ENCODE data around the gene DTNB.
A peak's percentile ranks its signal among the peaks of the same experiment; 100 is the strongest.

The DTNB gene

GRCh38 chr2:25437881-25438662 is 235.3 kb downstream of the DTNB start:
- TF ChIP-seq Cebpa-rat (IDR thresholded peaks at IDR 0.05): no peak
- H3K4me2 ChIP-seq: 0 out of 22 replicates have a peak overlapping the region, but pooled peaks of 1 of the 11 experiments have one; percentile 17
- H3K36me3 ChIP-seq: peaks cover 0 to 19% (median 15%) of the 10 kb centered on the region in 11 experiments; a peak in 15 of 22 replicates
- H3K9ac ChIP-seq: no peak overlapping the region
- peaks cover 0 to 4% (median 0%) of the 10 kb centered on the region in 10 experiments; a peak in 2 of 20 replicates for H3K4me1 ChIP-seq
- H3K9me3 ChIP-seq (replicated peaks in 1 of 11): peaks cover 8 to 17% (median 15%) of the 10 kb centered on the region in 11 experiments; a peak in 19 of 22 replicates
- no peak overlapping the region for H3K27ac ChIP-seq
- no peak overlapping the region for H3K4me3 ChIP-seq
- no peaks in the 10 kb centered on the region for H4K20me1 ChIP-seq
- no peaks in the 10 kb centered on the region for H3K27me3 ChIP-seq

DNA sequence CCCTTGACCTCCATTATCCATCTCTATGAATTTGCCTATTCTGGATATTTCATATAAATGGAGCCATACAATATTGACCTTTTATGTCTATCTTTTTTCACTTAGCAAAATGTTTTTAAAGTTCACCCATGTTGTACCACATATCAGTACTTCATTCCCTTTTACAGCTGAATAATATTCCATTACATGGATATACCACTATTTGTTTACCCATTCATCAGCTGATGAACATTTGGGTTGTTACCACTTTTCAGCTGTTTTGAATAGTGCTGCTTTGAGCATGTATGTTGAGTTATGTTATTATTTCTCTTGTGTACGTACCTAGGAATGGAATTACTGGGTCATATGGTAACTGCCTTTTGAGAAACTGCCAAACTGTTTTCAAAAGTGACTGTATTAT is 238.0 kb downstream of the DTNB start:
- no peak overlapping the region for H3K27ac ChIP-seq
- H3K9ac ChIP-seq: no peak overlapping the region
- no peaks in the 10 kb centered on the region for H4K20me1 ChIP-seq
- no peaks in the 10 kb centered on the region for H3K27me3 ChIP-seq
- peaks cover 8 to 17% (median 15%) of the 10 kb centered on the region in 11 experiments; a peak in 19 of 22 replicates for H3K9me3 ChIP-seq (replicated peaks in 1 of 11)
- peaks cover 0 to 4% (median 0%) of the 10 kb centered on the region in 10 experiments; a peak in 2 of 20 replicates for H3K4me1 ChIP-seq
- H3K4me3 ChIP-seq: no peak overlapping the region
- H3K4me2 ChIP-seq: no peak overlapping the region
- no peak for TF ChIP-seq Cebpa-rat (IDR thresholded peaks at IDR 0.05)
- H3K36me3 ChIP-seq: peaks cover 0 to 19% (median 16%) of the 10 kb centered on the region in 11 experiments; a peak in 15 of 22 replicates

DNA sequence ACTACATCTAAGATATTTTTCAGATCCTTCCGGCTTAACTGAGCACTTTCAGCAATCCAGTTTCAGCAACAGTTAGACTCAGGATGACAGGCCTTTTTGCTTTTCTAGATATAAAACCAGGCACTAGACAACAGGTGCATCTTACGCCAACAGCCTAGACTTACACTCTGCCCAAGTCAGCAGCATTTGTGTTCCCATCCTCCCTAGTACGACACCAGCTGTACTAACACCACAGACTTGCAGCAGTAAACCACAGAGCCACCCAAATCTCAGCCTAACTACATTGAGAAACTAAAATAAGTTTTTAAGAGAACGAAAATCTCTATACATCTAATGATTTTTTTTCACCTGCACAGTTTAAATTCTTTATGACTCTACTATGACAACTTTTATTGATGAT is 241.8 kb downstream of the DTNB start:
- no peak overlapping the region for H3K9ac ChIP-seq
- no peaks in the 10 kb centered on the region for H3K27me3 ChIP-seq

DNA sequence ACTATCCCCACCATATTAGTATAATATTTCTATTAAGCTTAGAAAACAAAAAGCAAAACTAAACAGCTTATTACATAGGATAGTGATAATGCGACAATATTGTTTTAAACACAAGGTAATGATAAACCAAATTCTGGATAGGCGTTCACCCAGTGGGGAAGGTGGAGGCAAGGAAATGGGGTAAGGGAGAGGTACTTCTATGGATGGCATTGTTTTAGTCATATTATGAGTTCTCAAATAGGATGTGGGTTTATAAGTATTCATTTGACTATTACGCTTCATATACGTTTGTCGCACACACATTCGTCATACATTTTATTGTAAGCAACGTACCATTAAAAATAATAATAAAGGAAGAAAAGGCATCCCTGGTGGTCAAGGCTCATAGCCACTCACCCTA is 242.8 kb downstream of the DTNB start:
- Histone ChIP-seq H3K9me3 (replicated peaks in 1 of 11) (peaks cover 6 to 8% (median 7%) of the 10 kb centered on the region in 11 experiments; a peak in 19 of 22 replicates), H3K27ac (no peak overlapping the region), H4K20me1 (no peaks in the 10 kb centered on the region), H3K4me3 (no peak overlapping the region), H3K4me2 (no peak overlapping the region), H3K27me3 (no peaks in the 10 kb centered on the region), H3K4me1 (no peaks in the 10 kb centered on the region), H3K36me3 (peaks cover 0 to 10% (median 6%) of the 10 kb centered on the region in 11 experiments; a peak in 15 of 22 replicates), H3K9ac (no peak overlapping the region)
- no peak for TF ChIP-seq Cebpa-rat (IDR thresholded peaks at IDR 0.05)

More for the DNA sequence above, 241.8 kb downstream of the DTNB start:
- Histone ChIP-seq H3K36me3 (peaks cover 0 to 18% (median 15%) of the 10 kb centered on the region in 11 experiments; a peak in 15 of 22 replicates), H4K20me1 (no peaks in the 10 kb centered on the region), H3K4me3 (no peak overlapping the region), H3K4me2 (no peak overlapping the region), H3K9me3 (replicated peaks in 1 of 11) (peaks cover 8 to 17% (median 15%) of the 10 kb centered on the region in 11 experiments; a peak in 19 of 22 replicates), H3K27ac (no peak overlapping the region), H3K4me1 (no peaks in the 10 kb centered on the region)
- TF ChIP-seq Cebpa-rat (IDR thresholded peaks at IDR 0.05): no peak

DNA sequence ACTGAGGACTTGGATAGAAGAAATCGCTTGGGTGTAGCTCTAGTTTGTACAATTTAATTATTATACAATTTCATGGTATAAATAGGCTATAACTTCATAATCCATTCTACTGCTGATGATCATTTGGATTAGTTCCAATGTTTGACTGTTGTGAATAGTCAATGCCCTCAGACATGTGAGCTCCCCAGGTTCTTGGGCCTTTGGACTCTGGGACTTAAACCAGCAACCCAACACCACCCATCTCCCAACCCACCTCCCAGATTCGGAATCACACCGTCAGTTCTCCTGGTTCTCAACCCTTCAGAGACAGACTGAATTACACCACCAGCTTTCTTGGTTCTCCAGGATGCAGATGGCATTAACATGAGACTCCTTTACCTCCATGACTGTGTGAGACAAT is 247.1 kb downstream of the DTNB start:
- Histone ChIP-seq H3K36me3 (no peaks in the 10 kb centered on the region), H3K27me3 (no peaks in the 10 kb centered on the region), H3K4me3 (no peak overlapping the region), H3K4me1 (peaks cover 0 to 12% (median 3%) of the 10 kb centered on the region in 10 experiments; a peak in 13 of 20 replicates), H4K20me1 (no peaks in the 10 kb centered on the region), H3K9me3 (replicated peaks in 1 of 11) (no peaks in the 10 kb centered on the region), H3K9ac (no peak overlapping the region), H3K4me2 (no peak overlapping the region), H3K27ac (no peak overlapping the region)
- TF ChIP-seq Cebpa-rat (IDR thresholded peaks at IDR 0.05): no peak

GRCh38 chr2:25424426-25425028 is 248.8 kb downstream of the DTNB start:
- Histone ChIP-seq H3K9ac (no peak overlapping the region), H3K27ac (no peak overlapping the region), H3K4me3 (no peak overlapping the region), H3K4me2 (no peak overlapping the region), H3K27me3 (no peaks in the 10 kb centered on the region), H3K4me1 (peaks cover 5 to 30% (median 18%) of the 10 kb centered on the region in 10 experiments), H3K9me3 (replicated peaks in 1 of 11) (no peaks in the 10 kb centered on the region), H3K36me3 (no peaks in the 10 kb centered on the region), H4K20me1 (no peaks in the 10 kb centered on the region)
- TF ChIP-seq Cebpa-rat (IDR thresholded peaks at IDR 0.05): no peak

GRCh38 chr2:25421820-25422411 is 251.5 kb downstream of the DTNB start:
- Histone ChIP-seq H3K36me3 (peaks cover 0 to 16% (median 9%) of the 10 kb centered on the region in 11 experiments; a peak in 15 of 22 replicates), H3K4me1 (peaks cover 17 to 38% (median 29%) of the 10 kb centered on the region in 10 experiments), H3K4me3 (no peak overlapping the region), H3K9me3 (replicated peaks in 1 of 11) (peaks cover 8 to 13% (median 12%) of the 10 kb centered on the region in 11 experiments), H4K20me1 (no peaks in the 10 kb centered on the region), H3K9ac (no peak overlapping the region), H3K4me2 (peak overlapping the region in 2 of 11 experiments; percentile 66 to 76; a peak in 5 of 22 replicates), H3K27ac (no peak overlapping the region), H3K27me3 (no peaks in the 10 kb centered on the region)
- TF ChIP-seq Cebpa-rat (IDR thresholded peaks at IDR 0.05): no peak

GRCh38 chr2:25421289-25421688 is 252.1 kb downstream of the DTNB start:
- Histone ChIP-seq H3K27me3 (no peaks in the 10 kb centered on the region), H3K4me1 (peaks cover 24 to 38% (median 32%) of the 10 kb centered on the region in 10 experiments), H3K36me3 (peaks cover 0 to 17% (median 9%) of the 10 kb centered on the region in 11 experiments; a peak in 15 of 22 replicates), H3K27ac (no peak overlapping the region; a peak in 1 of 22 replicates), H3K9ac (no peak overlapping the region; a peak in 1 of 22 replicates), H4K20me1 (no peaks in the 10 kb centered on the region), H3K9me3 (replicated peaks in 1 of 11) (peaks cover 8 to 19% (median 14%) of the 10 kb centered on the region in 11 experiments), H3K4me2 (peak overlapping the region in 7 of 11 experiments; percentile 8 to 76 (median 45); a peak in 12 of 22 replicates), H3K4me3 (no peak overlapping the region)
- TF ChIP-seq Cebpa-rat (IDR thresholded peaks at IDR 0.05): no peak
